Liver (tissue), 9 donors: ENCODE results near the gene PCYT2. TPM values are rescaled to one million over a fixed set of nuclear protein-coding genes. Genes with fewer than 3 reads are reported as not detected.

Experiments
- DNase-seq: peaks from one replicate; pipeline ENCODE4 v3.0.0-alpha.2; 2017; ENCODE audit warnings: low spot score
- H3K27ac ChIP-seq, 2 donors: one replicate each; pipeline ENCODE4 v1.7.0; 2013; ENCODE audit warnings: inconsistent platforms in 2 of 2, low read length in 2 of 2, control low read depth in 1 of 2, low read depth in 1 of 2, mild to moderate bottlenecking in 1 of 2
- H3K27me3 ChIP-seq, 4 donors: one replicate each; pipeline versions ENCODE4 v1.6.1 to v1.7.0; 2013; ENCODE audit warnings: low read length in 3 of 4, inconsistent platforms in 1 of 4, mild to moderate bottlenecking in 1 of 4, moderate library complexity in 1 of 4; ENCODE audit not compliant: control insufficient read depth in 4 of 4, insufficient read depth in 4 of 4
- H3K36me3 ChIP-seq, 4 donors: one replicate each; pipeline versions ENCODE4 v1.6.1 to v1.7.0; 2013; ENCODE audit warnings: low read length in 3 of 4, mild to moderate bottlenecking in 3 of 4, low read depth in 1 of 4, moderate library complexity in 1 of 4; ENCODE audit not compliant: control insufficient read depth in 4 of 4, insufficient read depth in 3 of 4
- H3K4me1 ChIP-seq, 4 donors: one replicate each; pipeline versions ENCODE4 v1.6.1 to v1.7.0; 2013; ENCODE audit warnings: low read length in 3 of 4, mild to moderate bottlenecking in 3 of 4, moderate library complexity in 1 of 4; ENCODE audit not compliant: control insufficient read depth in 4 of 4, insufficient read depth in 4 of 4
- H3K4me3 ChIP-seq, 3 donors: one replicate each; pipeline versions ENCODE4 v1.6.1 to v1.7.0; 2013; ENCODE audit warnings: low read length in 3 of 3, control low read depth in 1 of 3, low read depth in 1 of 3, mild to moderate bottlenecking in 1 of 3
- H3K9ac ChIP-seq, 2 donors: one replicate each; pipeline ENCODE4 v1.7.0; 2013; ENCODE audit warnings: low read length in 2 of 2, mild to moderate bottlenecking in 2 of 2, moderate library complexity in 2 of 2, control low read depth in 1 of 2, low read depth in 1 of 2
- H3K9me3 ChIP-seq, 4 donors: one replicate each; pipeline versions ENCODE4 v1.6.1 to v1.7.0; 2013; ENCODE audit warnings: low read length in 3 of 4; ENCODE audit not compliant: control insufficient read depth in 4 of 4
- EGR1 ChIP-seq, 2 donors: IDR thresholded peaks; 2 replicates each; pipeline ENCODE4 v1.6.1; 2016 to 2018; ENCODE audit warnings: antibody characterized with exemption in 2 of 2, low read depth in 2 of 2
- FOXA1 ChIP-seq: IDR thresholded peaks from 2 replicates; pipeline ENCODE4 v1.6.1; 2016; ENCODE audit warnings: antibody characterized with exemption
- FOXA2 ChIP-seq: IDR thresholded peaks from 2 replicates; pipeline ENCODE4 v1.6.1; 2016; ENCODE audit warnings: antibody characterized with exemption
- GABPA ChIP-seq, 2 donors: IDR thresholded peaks in 1 of 2; conservative IDR thresholded peaks in 1 of 2; 2 replicates each; pipeline ENCODE4 v1.6.1; 2016; ENCODE audit warnings: antibody characterized with exemption in 2 of 2, mild to moderate bottlenecking in 1 of 2, moderate library complexity in 1 of 2
- HNF4A ChIP-seq, 2 donors: conservative IDR thresholded peaks; 2 replicates each; pipeline ENCODE4 v1.6.1; 2016; ENCODE audit warnings: antibody characterized with exemption in 2 of 2, mild to moderate bottlenecking in 2 of 2
- HNF4G ChIP-seq: IDR thresholded peaks from 2 replicates; pipeline ENCODE4 v1.6.1; 2016; ENCODE audit warnings: antibody characterized with exemption
- JUND ChIP-seq, 2 donors: IDR thresholded peaks; 2 replicates each; pipeline ENCODE4 v1.6.1; 2016; ENCODE audit warnings: antibody characterized with exemption in 2 of 2
- NR2F2 ChIP-seq: IDR thresholded peaks from 2 replicates; pipeline ENCODE4 v1.6.1; 2016; ENCODE audit warnings: antibody characterized with exemption
- RAD21 ChIP-seq, 2 donors: IDR thresholded peaks; 2 replicates each; pipeline ENCODE4 v1.6.1; 2016; ENCODE audit warnings: antibody characterized with exemption in 2 of 2, mild to moderate bottlenecking in 2 of 2
- RXRA ChIP-seq, 2 donors: IDR thresholded peaks; 2 replicates each; pipeline ENCODE4 v1.6.1; 2017 to 2018; ENCODE audit warnings: antibody characterized with exemption in 2 of 2, mild to moderate bottlenecking in 1 of 2
- SP1 ChIP-seq: IDR thresholded peaks from 2 replicates; pipeline ENCODE4 v1.6.1; 2018; ENCODE audit warnings: antibody characterized with exemption, mild to moderate bottlenecking
- TAF1 ChIP-seq: conservative IDR thresholded peaks from 2 replicates; pipeline ENCODE4 v1.6.1; 2016; ENCODE audit warnings: antibody characterized with exemption, mild to moderate bottlenecking
- WGBS: extraction: QIAGEN DNeasy Blood & Tissue Kit; methylation state at CpG from one replicate; pipeline ENCODE4 v1.1.7; 2013; 5-methylcytosine and 5-hydroxymethylcytosine counted together
- polyA plus RNA-seq, 2 donors: library from polyadenylated mRNA; stranded (reverse) in 1 of 2; unstranded in 1 of 2; fragments of 200-250 nt in 1 of 2; fragments of >200 nt in 1 of 2; fragmentation: Nextera tagmentation in 1 of 2; extraction: Ambion mirVana in 1 of 2; gene quantifications; one replicate each; pipeline versions ENCODE4 v1.2.1 to v1.2.3, GENCODE V29; 2013 to 2015
- total RNA-seq, 2 donors: library from RNA; depleted of rRNA; stranded (reverse); fragments of >200 nt; gene quantifications; one replicate each; pipeline ENCODE4 v1.2.3, GENCODE V29; 2014
- TF ChIP-seq, protein P1 (sequence below): IDR thresholded peaks from 2 replicates; pipeline ENCODE4 v1.6.1; 2016; ENCODE audit warnings: antibody characterized with exemption, mild to moderate bottlenecking
- TF ChIP-seq, protein P2 (sequence below): fragments of 150-350 bp; IDR thresholded peaks from 2 replicates; pipeline ENCODE4 v1.5.1; 2017; ENCODE audit warnings: improper control_type of control experiment, low read depth, low read length; ENCODE audit not compliant: missing input control
- TF ChIP-seq, protein P3 (sequence below): IDR thresholded peaks from 2 replicates; pipeline ENCODE4 v1.6.1; 2016; ENCODE audit warnings: antibody characterized with exemption
- TF ChIP-seq, protein P4 (sequence below): IDR thresholded peaks from 2 replicates; pipeline ENCODE4 v1.6.1; 2016; ENCODE audit warnings: antibody characterized with exemption
- TF ChIP-seq, protein P5 (sequence below): IDR thresholded peaks from 2 replicates; pipeline ENCODE4 v1.6.1; 2016; ENCODE audit warnings: antibody characterized with exemption
- donor health status: healthy.
- donor health status: healthy.
- donor health status: healthy.
- donor health status: healthy.
- donor health status: healthy.

The PCYT2 gene
- total and polyA plus RNA-seq, 4 donors, result 63.9 to 101 (median 88.4) TPM

DNA sequence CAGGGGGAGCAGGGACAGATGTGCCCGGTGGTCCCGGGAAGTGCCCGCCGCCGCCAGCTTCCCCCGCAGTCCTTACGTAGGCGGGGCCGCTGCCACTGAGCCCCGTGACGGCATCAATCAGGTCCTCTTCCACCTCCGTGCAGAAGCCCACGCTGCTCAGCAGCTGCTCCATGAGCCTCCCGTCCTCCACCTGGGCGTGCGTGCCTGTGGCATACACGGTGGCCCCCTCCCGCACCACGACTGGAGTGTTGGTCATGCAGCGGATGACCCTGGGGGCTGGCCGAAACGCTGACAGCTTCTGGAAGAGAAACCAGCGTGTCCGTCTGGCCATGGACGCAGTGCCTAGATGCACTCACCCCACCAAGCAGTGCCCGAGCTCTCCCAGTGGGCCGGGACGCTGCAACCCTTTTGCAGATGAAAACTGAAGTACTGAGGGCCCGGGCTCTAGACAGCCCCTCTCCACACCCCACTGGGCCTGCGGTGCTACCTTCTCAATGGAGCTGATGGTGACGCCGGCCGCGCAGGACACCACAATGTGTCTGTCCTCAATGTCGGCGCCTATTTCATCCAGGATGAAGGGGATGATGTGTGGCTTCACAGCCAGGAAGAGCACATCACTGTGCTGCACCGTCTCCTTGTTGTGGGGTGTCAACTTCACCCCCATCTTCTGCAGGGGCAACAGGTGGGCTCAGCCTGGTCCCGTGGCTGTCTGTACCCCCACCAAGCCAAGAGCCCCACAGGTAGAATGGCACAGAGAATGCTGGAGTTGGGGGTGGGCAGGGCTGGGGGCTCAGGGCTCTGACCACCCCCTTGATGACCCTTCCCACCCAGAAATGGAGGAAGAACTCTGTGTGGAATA, 23.9 kb upstream of the PCYT2 start:
- H3K36me3 ChIP-seq, result no peaks in the 10 kb centered on the region
- H3K4me1 ChIP-seq, result peaks cover 8 to 12% (median 11%) of the 10 kb centered on the region in 4 donors
- H3K9ac ChIP-seq, result no peak overlapping the region
- H3K27me3 ChIP-seq, result no peaks in the 10 kb centered on the region
- H3K27ac ChIP-seq, result no peak overlapping the region
- no peak for DNase-seq
- TF ChIP-seq RXRA (IDR thresholded peaks at IDR 0.05) (no peak), FOXA2 (no peak)
- H3K9me3 ChIP-seq, result no peaks in the 10 kb centered on the region
- WGBS, result 96% methylated on average over 38 of the region's 38 CpGs
- H3K4me3 ChIP-seq, result no peak overlapping the region

DNA sequence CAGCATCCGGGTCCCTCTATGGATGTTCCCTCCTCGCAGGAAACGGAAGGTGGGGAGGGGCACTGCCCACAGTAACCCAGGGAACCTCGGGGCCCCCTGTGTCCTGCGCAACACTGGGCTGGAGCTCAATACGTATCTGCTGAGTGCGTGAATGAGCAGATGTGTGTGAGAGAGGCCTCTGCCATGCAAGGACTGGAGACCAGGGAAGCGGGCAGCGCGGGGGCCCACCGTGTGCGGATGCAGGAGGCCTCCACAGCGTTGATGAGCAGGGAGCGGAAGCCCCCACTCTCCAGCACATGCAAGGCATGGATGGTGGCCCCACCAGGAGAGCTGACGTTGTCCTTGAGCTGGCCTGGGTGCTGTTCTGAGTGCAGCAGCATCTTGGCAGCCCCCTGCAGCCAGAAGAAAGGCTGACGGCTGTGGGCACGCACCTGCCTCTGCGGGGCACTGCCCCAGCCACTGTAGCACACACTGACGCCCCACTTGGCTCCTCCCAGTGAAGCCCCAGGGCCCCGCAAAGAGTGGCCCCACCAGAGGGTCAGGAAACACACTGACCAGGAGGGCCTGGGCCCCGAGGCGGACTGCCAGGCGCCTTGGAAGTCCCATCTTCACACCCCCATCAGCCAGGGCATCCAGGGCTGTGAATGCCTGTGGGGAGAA, 23.0 kb upstream of the PCYT2 start:
- Histone ChIP-seq H3K9me3 (no peaks in the 10 kb centered on the region), H3K9ac (no peak overlapping the region), H3K4me3 (no peak overlapping the region), H3K36me3 (no peaks in the 10 kb centered on the region), H3K4me1 (peaks cover 8 to 16% (median 11%) of the 10 kb centered on the region in 4 donors), H3K27ac (no peak overlapping the region), H3K27me3 (no peaks in the 10 kb centered on the region)
- TF ChIP-seq, protein P1, sequence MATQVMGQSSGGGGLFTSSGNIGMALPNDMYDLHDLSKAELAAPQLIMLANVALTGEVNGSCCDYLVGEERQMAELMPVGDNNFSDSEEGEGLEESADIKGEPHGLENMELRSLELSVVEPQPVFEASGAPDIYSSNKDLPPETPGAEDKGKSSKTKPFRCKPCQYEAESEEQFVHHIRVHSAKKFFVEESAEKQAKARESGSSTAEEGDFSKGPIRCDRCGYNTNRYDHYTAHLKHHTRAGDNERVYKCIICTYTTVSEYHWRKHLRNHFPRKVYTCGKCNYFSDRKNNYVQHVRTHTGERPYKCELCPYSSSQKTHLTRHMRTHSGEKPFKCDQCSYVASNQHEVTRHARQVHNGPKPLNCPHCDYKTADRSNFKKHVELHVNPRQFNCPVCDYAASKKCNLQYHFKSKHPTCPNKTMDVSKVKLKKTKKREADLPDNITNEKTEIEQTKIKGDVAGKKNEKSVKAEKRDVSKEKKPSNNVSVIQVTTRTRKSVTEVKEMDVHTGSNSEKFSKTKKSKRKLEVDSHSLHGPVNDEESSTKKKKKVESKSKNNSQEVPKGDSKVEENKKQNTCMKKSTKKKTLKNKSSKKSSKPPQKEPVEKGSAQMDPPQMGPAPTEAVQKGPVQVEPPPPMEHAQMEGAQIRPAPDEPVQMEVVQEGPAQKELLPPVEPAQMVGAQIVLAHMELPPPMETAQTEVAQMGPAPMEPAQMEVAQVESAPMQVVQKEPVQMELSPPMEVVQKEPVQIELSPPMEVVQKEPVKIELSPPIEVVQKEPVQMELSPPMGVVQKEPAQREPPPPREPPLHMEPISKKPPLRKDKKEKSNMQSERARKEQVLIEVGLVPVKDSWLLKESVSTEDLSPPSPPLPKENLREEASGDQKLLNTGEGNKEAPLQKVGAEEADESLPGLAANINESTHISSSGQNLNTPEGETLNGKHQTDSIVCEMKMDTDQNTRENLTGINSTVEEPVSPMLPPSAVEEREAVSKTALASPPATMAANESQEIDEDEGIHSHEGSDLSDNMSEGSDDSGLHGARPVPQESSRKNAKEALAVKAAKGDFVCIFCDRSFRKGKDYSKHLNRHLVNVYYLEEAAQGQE, result no peak
- no peak for TF ChIP-seq FOXA2
- TF ChIP-seq GABPA (IDR thresholded peaks at IDR 0.05 in 1 of 2, conservative IDR thresholded peaks at IDR 0.05 in 1 of 2), result no peak
- TF ChIP-seq EGR1 (IDR thresholded peaks at IDR 0.05; ENCODE audit: low read depth in 2 of 2), result no peak
- no peak for TF ChIP-seq HNF4A (conservative IDR thresholded peaks at IDR 0.05)
- TF ChIP-seq RAD21 (IDR thresholded peaks at IDR 0.05), result no peak
- TF ChIP-seq SP1, result no peak
- TF ChIP-seq, protein P2, sequence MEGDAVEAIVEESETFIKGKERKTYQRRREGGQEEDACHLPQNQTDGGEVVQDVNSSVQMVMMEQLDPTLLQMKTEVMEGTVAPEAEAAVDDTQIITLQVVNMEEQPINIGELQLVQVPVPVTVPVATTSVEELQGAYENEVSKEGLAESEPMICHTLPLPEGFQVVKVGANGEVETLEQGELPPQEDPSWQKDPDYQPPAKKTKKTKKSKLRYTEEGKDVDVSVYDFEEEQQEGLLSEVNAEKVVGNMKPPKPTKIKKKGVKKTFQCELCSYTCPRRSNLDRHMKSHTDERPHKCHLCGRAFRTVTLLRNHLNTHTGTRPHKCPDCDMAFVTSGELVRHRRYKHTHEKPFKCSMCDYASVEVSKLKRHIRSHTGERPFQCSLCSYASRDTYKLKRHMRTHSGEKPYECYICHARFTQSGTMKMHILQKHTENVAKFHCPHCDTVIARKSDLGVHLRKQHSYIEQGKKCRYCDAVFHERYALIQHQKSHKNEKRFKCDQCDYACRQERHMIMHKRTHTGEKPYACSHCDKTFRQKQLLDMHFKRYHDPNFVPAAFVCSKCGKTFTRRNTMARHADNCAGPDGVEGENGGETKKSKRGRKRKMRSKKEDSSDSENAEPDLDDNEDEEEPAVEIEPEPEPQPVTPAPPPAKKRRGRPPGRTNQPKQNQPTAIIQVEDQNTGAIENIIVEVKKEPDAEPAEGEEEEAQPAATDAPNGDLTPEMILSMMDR, result no peak
- no peak for TF ChIP-seq RXRA (IDR thresholded peaks at IDR 0.05)
- TF ChIP-seq, protein P3, sequence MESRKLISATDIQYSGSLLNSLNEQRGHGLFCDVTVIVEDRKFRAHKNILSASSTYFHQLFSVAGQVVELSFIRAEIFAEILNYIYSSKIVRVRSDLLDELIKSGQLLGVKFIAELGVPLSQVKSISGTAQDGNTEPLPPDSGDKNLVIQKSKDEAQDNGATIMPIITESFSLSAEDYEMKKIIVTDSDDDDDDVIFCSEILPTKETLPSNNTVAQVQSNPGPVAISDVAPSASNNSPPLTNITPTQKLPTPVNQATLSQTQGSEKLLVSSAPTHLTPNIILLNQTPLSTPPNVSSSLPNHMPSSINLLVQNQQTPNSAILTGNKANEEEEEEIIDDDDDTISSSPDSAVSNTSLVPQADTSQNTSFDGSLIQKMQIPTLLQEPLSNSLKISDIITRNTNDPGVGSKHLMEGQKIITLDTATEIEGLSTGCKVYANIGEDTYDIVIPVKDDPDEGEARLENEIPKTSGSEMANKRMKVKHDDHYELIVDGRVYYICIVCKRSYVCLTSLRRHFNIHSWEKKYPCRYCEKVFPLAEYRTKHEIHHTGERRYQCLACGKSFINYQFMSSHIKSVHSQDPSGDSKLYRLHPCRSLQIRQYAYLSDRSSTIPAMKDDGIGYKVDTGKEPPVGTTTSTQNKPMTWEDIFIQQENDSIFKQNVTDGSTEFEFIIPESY, result no peak
- TF ChIP-seq, protein P4, sequence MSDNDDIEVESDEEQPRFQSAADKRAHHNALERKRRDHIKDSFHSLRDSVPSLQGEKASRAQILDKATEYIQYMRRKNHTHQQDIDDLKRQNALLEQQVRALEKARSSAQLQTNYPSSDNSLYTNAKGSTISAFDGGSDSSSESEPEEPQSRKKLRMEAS, result no peak
- TF ChIP-seq JUND (IDR thresholded peaks at IDR 0.05), result no peak
- no peak for TF ChIP-seq FOXA1
- TF ChIP-seq, protein P5, sequence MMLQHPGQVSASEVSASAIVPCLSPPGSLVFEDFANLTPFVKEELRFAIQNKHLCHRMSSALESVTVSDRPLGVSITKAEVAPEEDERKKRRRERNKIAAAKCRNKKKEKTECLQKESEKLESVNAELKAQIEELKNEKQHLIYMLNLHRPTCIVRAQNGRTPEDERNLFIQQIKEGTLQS, result no peak
- TF ChIP-seq TAF1, result no peak
- no peak for TF ChIP-seq NR2F2
- TF ChIP-seq HNF4G, result no peak
- no peak for DNase-seq
- WGBS, result 93% methylated on average over 23 of the region's 23 CpGs
